CD14-positive monocyte (primary cell): ENCODE results near the gene CDH5. TPM values are rescaled to one million over a fixed set of nuclear protein-coding genes. Genes with fewer than 3 reads are reported as not detected.

Experiments used
- DNase-seq, 3 donors: peaks; one replicate each; pipeline ENCODE4 v3.0.0-alpha.2; 2011 to 2022
- H2AFZ ChIP-seq: 2 replicates; pipeline ENCODE4 v1.6.0; 2012; ENCODE audit warnings: mild to moderate bottlenecking, low read depth, low read length, inconsistent platforms; ENCODE audit not compliant: insufficient read depth, poor library complexity, severe bottlenecking
- H3K27ac ChIP-seq, 2 donors: 1 replicate in 1 of 2; 2 replicates in 1 of 2; pipeline ENCODE4 v1.5.1; 2012 to 2013; ENCODE audit warnings: low read length in 2 of 2, control low read depth in 1 of 2, inconsistent platforms in 1 of 2, low read depth in 1 of 2, mild to moderate bottlenecking in 1 of 2
- H3K27me3 ChIP-seq, 2 donors: one replicate each; pipeline versions ENCODE4 v1.6.0 to v1.6.1; 2011 to 2013; ENCODE audit warnings: low read length in 2 of 2; ENCODE audit not compliant: control insufficient read depth in 2 of 2, insufficient read depth in 2 of 2
- H3K36me3 ChIP-seq, 2 donors: replicated peaks in 1 of 2; 1 replicate in 1 of 2; 2 replicates in 1 of 2; pipeline versions ENCODE4 v1.5.1 to v1.6.1; 2012 to 2013; ENCODE audit warnings: low read length in 2 of 2, control low read depth in 1 of 2, inconsistent platforms in 1 of 2, mild to moderate bottlenecking in 1 of 2; ENCODE audit not compliant: insufficient read depth in 2 of 2, control insufficient read depth in 1 of 2
- H3K4me1 ChIP-seq, 2 donors: 1 replicate in 1 of 2; 2 replicates in 1 of 2; pipeline versions ENCODE4 v1.5.1 to v1.6.1; 2012 to 2013; ENCODE audit warnings: low read length in 2 of 2, control low read depth in 1 of 2, inconsistent platforms in 1 of 2, mild to moderate bottlenecking in 1 of 2, moderate library complexity in 1 of 2; ENCODE audit not compliant: insufficient read depth in 2 of 2, control insufficient read depth in 1 of 2
- H3K4me2 ChIP-seq: replicated peaks from 2 replicates; pipeline ENCODE3; 2012; ENCODE audit warnings: low read length, moderate library complexity, mild to moderate bottlenecking; ENCODE audit not compliant: poor library complexity, severe bottlenecking; ENCODE audit errors: extremely low read depth
- H3K4me3 ChIP-seq, 3 experiments: fragments of 200-600 bp in 1 of 3; sonication (generic) in 1 of 3; replicated peaks in 1 of 3; 1 replicate in 2 of 3; 2 replicates in 1 of 3; pipeline ENCODE4 v1.5.1; 2011 to 2013; ENCODE audit warnings: low read length in 3 of 3, mild to moderate bottlenecking in 3 of 3, control low read depth in 2 of 3, low read depth in 2 of 3, inconsistent platforms in 1 of 3, moderate library complexity in 1 of 3
- H3K79me2 ChIP-seq: 2 replicates; pipeline ENCODE4 v1.6.0; 2012; ENCODE audit warnings: mild to moderate bottlenecking, control low read depth, inconsistent platforms, low read length, moderate library complexity; ENCODE audit not compliant: insufficient read depth
- H3K9ac ChIP-seq: 2 replicates; pipeline ENCODE4 v1.6.0; 2017; ENCODE audit warnings: low read length, mild to moderate bottlenecking; ENCODE audit not compliant: insufficient read depth, poor library complexity, severe bottlenecking
- H3K9me3 ChIP-seq, 2 donors: replicated peaks in 1 of 2; 1 replicate in 1 of 2; 2 replicates in 1 of 2; pipeline versions ENCODE4 v1.5.1 to v1.6.1; 2012 to 2013; ENCODE audit warnings: low read length in 2 of 2, control low read depth in 1 of 2; ENCODE audit not compliant: control insufficient read depth in 1 of 2, insufficient read depth in 1 of 2
- H4K20me1 ChIP-seq: 2 replicates; pipeline ENCODE4 v1.6.0; 2012; ENCODE audit warnings: mild to moderate bottlenecking, low read length, control low read depth, moderate library complexity; ENCODE audit not compliant: insufficient read depth
- H3K27ac Mint-ChIP-seq, 7 donors: one replicate each; pipeline ENCODE4 v1.8.0; 2020; ENCODE audit warnings: mild to moderate bottlenecking in 7 of 7, mixed read lengths in 7 of 7, moderate library complexity in 6 of 7, inconsistent platforms in 2 of 7
- H3K27me3 Mint-ChIP-seq, 3 donors: one replicate each; pipeline ENCODE4 v1.8.0; 2021 to 2022; ENCODE audit warnings: low read depth in 3 of 3, mild to moderate bottlenecking in 3 of 3, mixed read lengths in 3 of 3, moderate library complexity in 3 of 3, inconsistent platforms in 1 of 3
- H3K36me3 Mint-ChIP-seq, 2 donors: one replicate each; pipeline ENCODE4 v1.8.0; 2020; ENCODE audit warnings: mixed read lengths in 2 of 2, inconsistent platforms in 1 of 2, mild to moderate bottlenecking in 1 of 2
- H3K4me1 Mint-ChIP-seq: one replicate; pipeline ENCODE4 v1.8.0; 2020; ENCODE audit warnings: mild to moderate bottlenecking, mixed read lengths
- H3K4me3 Mint-ChIP-seq, 2 donors: one replicate each; pipeline ENCODE4 v1.8.0; 2020; ENCODE audit warnings: mild to moderate bottlenecking in 2 of 2, mixed read lengths in 2 of 2, moderate library complexity in 1 of 2
- H3K9me3 Mint-ChIP-seq, 7 donors: one replicate each; pipeline ENCODE4 v1.8.0; 2020 to 2022; ENCODE audit warnings: mixed read lengths in 7 of 7, mild to moderate bottlenecking in 6 of 7, moderate library complexity in 6 of 7, inconsistent platforms in 2 of 7
- CTCF ChIP-seq: fragments of 200-600 bp; IDR thresholded peaks from one replicate; pipeline ENCODE4 v1.8.0; 2022; ENCODE audit warnings: antibody characterized with exemption, mild to moderate bottlenecking
- WGBS: methylation state at CpG from one replicate; pipeline ENCODE4 v1.1.5; 2013; ENCODE audit warnings: missing lambda C conversion rate; ENCODE audit not compliant: insufficient coverage; 5-methylcytosine and 5-hydroxymethylcytosine counted together
- intact Hi-C, 2 donors: fragments of 100-400 bp; cut with micrococcal nuclease; formaldehyde crosslinking; loops; one replicate each; pipeline versions ENCODE4 v1.15.0 to v1.15.1; 2023
- polyA plus RNA-seq, 3 donors: library from polyadenylated mRNA; depleted of rRNA in 1 of 3; unstranded in 2 of 3; stranded (reverse) in 1 of 3; fragments of 300-500 nt in 2 of 3; fragments of >200 nt in 1 of 3; fragmentation: Illumina TruSeq in 2 of 3; gene quantifications; 1 replicate in 2 of 3; 2 replicates in 1 of 3; pipeline ENCODE4 v1.2.3, GENCODE V29; 2012 to 2021

CDH5 gene
- polyA plus RNA-seq, 3 donors = 0.12 to 0.22 TPM; not detected in 1

DNA sequence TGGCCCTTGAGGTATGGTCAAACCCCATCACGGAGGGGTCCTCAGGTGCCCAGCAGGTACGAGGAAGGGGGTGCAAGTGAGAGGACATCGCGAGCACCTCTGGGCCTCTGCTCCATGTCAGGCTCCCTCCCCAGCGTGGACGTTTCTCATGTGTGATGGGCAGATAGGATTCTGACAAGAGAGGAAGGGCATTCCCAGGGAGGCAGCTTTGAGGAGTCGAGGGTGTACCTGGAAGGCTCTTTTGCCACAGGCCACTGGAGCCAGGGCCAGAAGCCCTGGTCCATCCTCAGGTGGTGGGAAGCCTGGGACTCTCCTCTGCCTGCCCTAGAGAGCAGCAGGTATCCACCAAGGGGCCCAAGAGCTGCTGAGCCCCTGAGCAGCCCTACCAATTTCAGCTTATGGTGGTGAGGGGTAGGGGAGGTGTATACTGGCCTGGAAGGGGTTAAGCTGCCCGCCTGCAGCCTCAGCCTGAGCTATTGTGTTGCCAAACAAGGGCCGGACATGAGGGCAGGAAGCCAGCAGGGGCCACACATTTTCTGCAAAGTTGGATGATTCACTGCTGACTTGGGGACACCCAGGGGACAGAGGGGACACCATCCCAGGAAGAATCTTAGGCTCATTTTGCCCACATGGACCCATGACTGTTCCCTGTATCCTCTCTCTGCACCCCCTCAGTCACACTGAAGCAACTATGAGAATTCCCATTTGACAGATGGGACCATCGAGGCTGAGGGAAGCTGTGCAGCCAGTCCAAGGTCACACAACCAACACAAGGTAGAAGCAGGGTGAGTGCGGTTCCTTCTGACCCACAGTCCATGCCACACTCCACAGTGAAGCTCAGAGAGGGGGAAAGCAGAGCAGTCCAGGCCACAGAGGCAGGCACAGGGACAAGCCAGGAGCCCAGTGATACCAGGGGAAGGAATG lies 1.7 kb downstream of the CDH5 start:
- H3K9me3 ChIP-seq = no peaks in the 10 kb centered on the region
- peak overlapping the region; percentile 78 to 83 for H3K27ac ChIP-seq
- H3K27me3 ChIP-seq = peaks cover 0 to 6% of the 10 kb centered on the region in 2 donors
- Mint-ChIP-seq H3K4me1 (peaks cover 77% of the 10 kb centered on the region), H3K9me3 (peaks cover 0 to 2% (median 0%) of the 10 kb centered on the region in 7 donors), H3K36me3 (no peaks in the 10 kb centered on the region), H3K27ac (peak overlapping the region; percentile 68 to 93 (median 91)), H3K4me3 (no peak overlapping the region), H3K27me3 (peaks cover 2 to 14% (median 11%) of the 10 kb centered on the region in 3 donors)
- DNase-seq = peak in 2 of 3 donors; percentile 47 to 50
- H2AFZ ChIP-seq = peak overlapping the region; percentile 9
- intact Hi-C loops = no loop called here
- H4K20me1 ChIP-seq = no peaks in the 10 kb centered on the region
- no peaks in the 10 kb centered on the region for H3K36me3 ChIP-seq
- H3K4me2 ChIP-seq = peak overlapping the region; percentile 47
- peak overlapping the region; percentile 35 for H3K9ac ChIP-seq
- 42% methylated on average over 7 of the region's 11 CpGs for WGBS
- TF ChIP-seq CTCF = no peak
- peaks cover 56 to 62% of the 10 kb centered on the region in 2 donors for H3K4me1 ChIP-seq
- H3K4me3 ChIP-seq = peak overlapping the region in 1 of 3 experiments; percentile 44
- no peaks in the 10 kb centered on the region for H3K79me2 ChIP-seq

GRCh38 chr16:66369055-66369592 lies 2.6 kb downstream of the CDH5 start:
- H3K79me2 ChIP-seq = no peaks in the 10 kb centered on the region
- TF ChIP-seq CTCF = no peak
- H3K36me3 ChIP-seq = no peaks in the 10 kb centered on the region
- H2AFZ ChIP-seq = peak overlapping the region; percentile 64
- Mint-ChIP-seq H3K36me3 (no peaks in the 10 kb centered on the region), H3K27me3 (peaks cover 3 to 9% (median 8%) of the 10 kb centered on the region in 3 donors), H3K27ac (peak overlapping the region; percentile 68 to 93 (median 91)), H3K9me3 (peaks cover 0 to 2% (median 0%) of the 10 kb centered on the region in 7 donors), H3K4me1 (peaks cover 72% of the 10 kb centered on the region), H3K4me3 (peak overlapping the region; percentile 4 to 59)
- no peaks in the 10 kb centered on the region for H3K9me3 ChIP-seq
- intact Hi-C loops = no loop called here
- no peaks in the 10 kb centered on the region for H3K27me3 ChIP-seq
- no peaks in the 10 kb centered on the region for H4K20me1 ChIP-seq
- peaks cover 56 to 62% of the 10 kb centered on the region in 2 donors for H3K4me1 ChIP-seq
- peak overlapping the region; percentile 35 for H3K9ac ChIP-seq
- H3K4me3 ChIP-seq = peak overlapping the region in 1 of 3 experiments; percentile 44
- peak; percentile 48 to 61 (median 56) for DNase-seq
- H3K4me2 ChIP-seq = peak overlapping the region; percentile 47
- 39% methylated on average over 4 of the region's 5 CpGs for WGBS
- peak overlapping the region; percentile 78 to 83 for H3K27ac ChIP-seq
